Esophagus muscularis mucosa (tissue), 4 donors: Measurements from ENCODE around the gene ARHGDIG. TPM values are rescaled to one million over a fixed set of nuclear protein-coding genes. Genes with fewer than 3 reads are reported as not detected.

ENCODE experiments used
- DNase-seq: peaks from one replicate; pipeline ENCODE4 v3.0.0-alpha.2; 2017; ENCODE audit errors: extremely low spot score
- H3K27ac ChIP-seq, 4 donors: fragments of 200-600 bp; sonication (generic); replicated peaks in 1 of 4; 1 replicate in 3 of 4; 2 replicates in 1 of 4; pipeline ENCODE4 v1.5.1; 2016 to 2019; ENCODE audit warnings: mild to moderate bottlenecking in 1 of 4
- H3K27me3 ChIP-seq, 4 donors: fragments of 200-600 bp; sonication (generic); one replicate each; pipeline versions ENCODE4 v1.5.1 to v1.6.0; 2016 to 2019
- H3K36me3 ChIP-seq, 4 donors: fragments of 200-600 bp; sonication (generic); one replicate each; pipeline ENCODE4 v1.5.1; 2016 to 2019
- H3K4me1 ChIP-seq, 4 donors: fragments of 200-600 bp; sonication (generic); one replicate each; pipeline ENCODE4 v1.5.1; 2016 to 2019
- H3K4me3 ChIP-seq, 4 donors: fragments of 200-600 bp; sonication (generic); 1 replicate in 2 of 4; 2 replicates in 2 of 4; pipeline ENCODE4 v1.5.1; 2016 to 2019; ENCODE audit warnings: mild to moderate bottlenecking in 4 of 4, moderate library complexity in 1 of 4
- H3K9me3 ChIP-seq, 4 donors: fragments of 200-600 bp; sonication (generic); 1 replicate in 3 of 4; 2 replicates in 1 of 4; pipeline ENCODE4 v1.5.1; 2016 to 2019
- CTCF ChIP-seq, 3 experiments: fragments of 200-600 bp in 2 of 3; fragments of 450-650 bp in 1 of 3; sonication (generic) in 2 of 3; IDR thresholded peaks; one replicate each; pipeline ENCODE4 v1.5.1; 2017 to 2019; ENCODE audit warnings: antibody characterized with exemption in 3 of 3, mild to moderate bottlenecking in 2 of 3, moderate library complexity in 1 of 3
- EP300 ChIP-seq: sonication (generic); formaldehyde crosslinking; IDR thresholded peaks from one replicate; pipeline ENCODE4 v1.6.1; 2017; ENCODE audit warnings: antibody characterized with exemption
- POLR2A ChIP-seq: fragments of 450-650 bp; IDR thresholded peaks from one replicate; pipeline ENCODE4 v1.6.1; 2017; ENCODE audit warnings: antibody characterized with exemption, moderate library complexity, mild to moderate bottlenecking, low read depth
- POLR2AphosphoS5 ChIP-seq, 2 donors: sonication (generic); formaldehyde crosslinking; IDR thresholded peaks; one replicate each; pipeline ENCODE4 v1.6.1; 2017; ENCODE audit warnings: antibody characterized with exemption in 2 of 2
- WGBS: methylation state at CpG from one replicate; pipeline ENCODE4 v1.1.5; 2018; 5-methylcytosine and 5-hydroxymethylcytosine counted together
- intact Hi-C: fragments of 100-400 bp; cut with DNase I; formaldehyde crosslinking; loops from one replicate; pipeline ENCODE4 v1.15.1; 2023
- total RNA-seq, 4 donors: library from RNA; depleted of rRNA; stranded (reverse); fragments of >200 nt; gene quantifications; one replicate each; pipeline versions ENCODE4 v1.1.0 to v1.2.1, GENCODE V29; 2016

ARHGDIG gene
- total RNA-seq, 4 donors from 2014 or later = 0.80 to 4.8 (median 3.0) TPM

- intact Hi-C loops = no loop called here
Observed at GRCh38 chr16:286491-287297, 6.3 kb downstream of the ARHGDIG start.

GRCh38 chr16:287298-287811 is 7.0 kb downstream of the ARHGDIG start:
- Histone ChIP-seq H3K4me3 (no peak overlapping the region), H3K27me3 (peaks cover 0 to 10% (median 0%) of the 10 kb centered on the region in 4 donors), H3K27ac (no peak overlapping the region), H3K4me1 (no peaks in the 10 kb centered on the region), H3K36me3 (peaks cover 14 to 61% (median 57%) of the 10 kb centered on the region in 4 donors), H3K9me3 (no peaks in the 10 kb centered on the region)
- DNase-seq = no peak
- WGBS = 73% methylated on average over 13 of the region's 16 CpGs
- intact Hi-C loops = no loop called here
- TF ChIP-seq POLR2AphosphoS5 (IDR thresholded peaks at IDR 0.05) (no peak), CTCF (IDR thresholded peaks at IDR 0.05) (no peak), EP300 (no peak), POLR2A (no peak)

More at GRCh38 chr16:286491-287297, 6.3 kb downstream of the ARHGDIG start:
- Histone ChIP-seq H3K4me1 (peaks cover 0 to 4% (median 1%) of the 10 kb centered on the region in 4 donors), H3K27ac (no peak overlapping the region), H3K4me3 (no peak overlapping the region), H3K27me3 (peaks cover 0 to 16% (median 2%) of the 10 kb centered on the region in 4 donors), H3K9me3 (no peaks in the 10 kb centered on the region), H3K36me3 (peaks cover 7 to 54% (median 51%) of the 10 kb centered on the region in 4 donors)
- WGBS = 96% methylated on average over 19 of the region's 22 CpGs
- no peak for DNase-seq
- TF ChIP-seq POLR2A (no peak), POLR2AphosphoS5 (IDR thresholded peaks at IDR 0.05) (no peak), CTCF (IDR thresholded peaks at IDR 0.05) (no peak), EP300 (no peak)

GRCh38 chr16:287981-288920 is 7.9 kb downstream of the ARHGDIG start:
- Histone ChIP-seq H3K36me3 (peaks cover 23 to 70% (median 66%) of the 10 kb centered on the region in 4 donors), H3K4me1 (no peaks in the 10 kb centered on the region), H3K9me3 (no peaks in the 10 kb centered on the region), H3K4me3 (no peak overlapping the region), H3K27me3 (peaks cover 0 to under 1% (median 0%) of the 10 kb centered on the region in 4 donors), H3K27ac (no peak overlapping the region)
- intact Hi-C loops = no loop called here
- WGBS = 93% methylated on average over 28 of the region's 33 CpGs
- TF ChIP-seq EP300 (no peak), POLR2A (no peak), POLR2AphosphoS5 (IDR thresholded peaks at IDR 0.05) (no peak), CTCF (IDR thresholded peaks at IDR 0.05) (no peak)
- no peak for DNase-seq

- TF ChIP-seq POLR2AphosphoS5 (IDR thresholded peaks at IDR 0.05) (no peak), POLR2A (no peak), CTCF (IDR thresholded peaks at IDR 0.05) (no peak), EP300 (no peak)
- 95% methylated on average over 9 of the region's 22 CpGs for WGBS
- intact Hi-C loops = no loop called here
- no peak overlapping the region for H3K27ac ChIP-seq
- H3K36me3 ChIP-seq = peaks cover 23 to 79% (median 72%) of the 10 kb centered on the region in 4 donors
- no peaks in the 10 kb centered on the region for H3K4me1 ChIP-seq
- no peak overlapping the region for H3K4me3 ChIP-seq
- no peak for DNase-seq
- H3K9me3 ChIP-seq = no peaks in the 10 kb centered on the region
- H3K27me3 ChIP-seq = no peaks in the 10 kb centered on the region
Observed at GRCh38 chr16:289395-289997, 9.1 kb downstream of the ARHGDIG start.
